OCI-M1 (cell line): ENCODE results near the gene PGAM2.

Source experiments
- DNase-seq: peaks from one replicate; lab custom pipeline; 2025; lab: John Stamatoyannopoulos, UW

PGAM2 gene

GRCh38 chr7:44083796-44084195 is 18.4 kb upstream of the PGAM2 start:
- DNase-seq = no peak

GRCh38 chr7:44082541-44083207 is 17.3 kb upstream of the PGAM2 start:
- DNase-seq = peak; percentile 97

DNA sequence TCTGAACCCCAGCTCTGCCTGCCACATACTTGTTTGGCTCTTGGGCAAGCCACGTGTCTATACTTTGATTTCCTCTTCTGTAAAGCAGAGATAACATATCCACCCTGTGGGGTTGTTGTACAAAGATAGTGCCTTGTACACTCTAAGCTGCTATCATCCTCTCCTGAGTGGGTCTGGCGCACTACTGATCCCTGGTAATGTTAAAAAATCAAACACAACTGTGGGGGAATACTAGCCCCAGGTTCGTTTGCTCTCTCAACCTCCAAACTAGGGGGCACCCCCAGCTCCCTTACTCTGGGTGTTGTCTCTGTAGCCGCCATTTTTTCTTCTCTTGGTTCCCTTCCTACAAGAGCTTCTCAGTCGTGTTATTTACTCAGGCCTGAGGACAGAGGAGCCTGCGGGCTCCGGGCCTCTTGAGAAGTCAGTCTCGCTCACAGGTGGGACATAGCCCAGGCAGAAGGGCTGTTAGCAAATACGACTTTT is 15.9 kb upstream of the PGAM2 start:
- DNase-seq = peak; percentile 84

DNA sequence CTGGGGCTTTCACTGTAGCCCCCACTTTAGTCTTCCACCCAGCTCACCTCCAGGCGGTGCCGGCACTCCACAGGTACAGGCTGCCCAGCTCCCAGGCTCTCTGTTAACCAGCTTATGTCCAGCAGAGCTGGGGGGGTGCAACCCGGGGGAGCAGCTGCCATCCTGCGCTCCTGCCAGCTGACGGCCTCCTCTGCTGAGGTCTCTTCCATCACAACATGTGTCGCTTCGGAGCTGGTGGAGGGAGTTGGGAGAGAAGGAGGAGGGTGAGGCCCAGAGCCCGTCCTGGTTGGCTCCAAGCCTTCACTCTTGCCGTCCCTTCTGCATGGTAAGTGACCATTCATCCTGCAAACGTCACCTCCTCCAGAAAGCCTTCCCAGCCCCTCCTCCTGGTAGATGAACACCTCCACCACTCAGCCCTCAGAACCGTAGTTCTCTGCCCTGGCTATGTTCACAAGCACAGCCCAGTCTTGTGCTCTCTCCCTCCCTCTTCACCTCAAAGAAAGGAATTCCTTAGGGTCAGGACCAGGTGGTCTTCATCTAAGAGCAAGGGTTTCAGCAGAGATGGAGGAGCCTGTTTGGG is 15.4 kb upstream of the PGAM2 start:
- no peak for DNase-seq

- no peak for DNase-seq
These were observed 14.8 kb upstream of the PGAM2 start for GRCh38 chr7:44080118-44080517.

GRCh38 chr7:44079331-44080021 is 14.1 kb upstream of the PGAM2 start:
- DNase-seq = no peak

- DNase-seq = no peak
These were observed 13.2 kb upstream of the PGAM2 start for GRCh38 chr7:44078521-44078920.

- DNase-seq = no peak
These were observed 12.3 kb upstream of the PGAM2 start for GRCh38 chr7:44077681-44078091.

DNA sequence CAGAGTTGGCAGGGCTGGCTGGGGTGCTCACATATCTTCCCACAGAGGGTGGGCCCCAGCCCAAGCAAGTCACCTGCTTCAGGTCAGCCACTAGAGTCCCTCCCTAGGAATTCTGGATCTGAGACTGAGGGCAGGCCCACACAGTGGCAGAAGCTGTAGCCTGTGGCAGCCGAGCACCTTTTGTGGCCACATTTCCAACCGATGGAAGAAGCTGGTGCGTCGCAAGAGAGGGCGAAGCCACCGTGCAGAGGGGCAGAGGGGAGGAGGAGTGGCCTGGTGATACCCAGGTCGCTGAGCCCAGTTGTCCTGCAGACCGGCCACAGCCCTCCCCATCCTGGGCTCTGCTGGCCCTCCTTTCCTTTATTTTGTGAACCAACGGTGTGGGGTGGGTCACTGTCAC is 11.7 kb upstream of the PGAM2 start:
- no peak for DNase-seq

GRCh38 chr7:44076101-44076895 is 10.9 kb upstream of the PGAM2 start:
- DNase-seq = no peak

GRCh38 chr7:44075296-44076075 is 10.1 kb upstream of the PGAM2 start:
- no peak for DNase-seq

DNA sequence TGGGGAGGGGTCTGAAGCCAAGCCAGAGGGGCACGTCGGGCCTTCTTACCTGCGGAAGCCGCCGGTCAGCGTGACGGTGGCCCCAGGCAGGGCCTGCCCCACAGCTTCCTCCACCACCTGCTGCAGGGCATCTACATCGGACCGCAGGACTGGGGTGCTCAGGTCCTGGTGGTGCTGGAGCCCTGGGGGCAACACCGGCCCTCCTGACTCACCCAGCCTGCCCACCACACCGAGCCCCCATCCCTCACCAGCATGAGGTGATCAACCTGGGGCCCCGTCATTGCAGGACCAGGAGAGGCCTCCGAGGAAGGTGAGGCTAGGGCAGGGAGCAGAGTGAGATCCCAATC is 9.0 kb upstream of the PGAM2 start:
- no peak for DNase-seq

GRCh38 chr7:44073664-44074348 is 8.4 kb upstream of the PGAM2 start:
- no peak for DNase-seq

- DNase-seq = peak; percentile 51
These were observed 7.2 kb upstream of the PGAM2 start for GRCh38 chr7:44072364-44073231.

GRCh38 chr7:44071726-44072363 is 6.5 kb upstream of the PGAM2 start:
- DNase-seq = no peak

DNA sequence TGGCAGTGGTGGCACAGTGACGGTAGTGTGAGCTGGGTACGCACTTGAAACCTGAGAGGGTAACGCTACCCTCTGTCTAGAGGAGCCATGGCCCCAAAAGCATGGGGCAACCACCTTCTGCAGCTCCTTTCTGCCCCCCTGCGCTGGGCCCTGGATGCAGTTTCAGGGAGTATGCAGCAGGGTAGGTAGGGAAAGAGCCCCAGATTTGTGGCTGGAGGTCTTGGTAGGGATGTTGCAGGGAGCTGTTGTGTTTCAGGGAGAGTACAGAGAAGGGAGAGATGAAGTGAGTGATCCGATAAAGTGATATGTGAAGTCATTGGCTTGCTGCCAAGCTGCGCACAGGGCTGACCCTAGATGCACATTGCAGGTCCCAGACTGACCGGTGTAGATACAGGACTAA is 2.7 kb upstream of the PGAM2 start:
- no peak for DNase-seq

DNA sequence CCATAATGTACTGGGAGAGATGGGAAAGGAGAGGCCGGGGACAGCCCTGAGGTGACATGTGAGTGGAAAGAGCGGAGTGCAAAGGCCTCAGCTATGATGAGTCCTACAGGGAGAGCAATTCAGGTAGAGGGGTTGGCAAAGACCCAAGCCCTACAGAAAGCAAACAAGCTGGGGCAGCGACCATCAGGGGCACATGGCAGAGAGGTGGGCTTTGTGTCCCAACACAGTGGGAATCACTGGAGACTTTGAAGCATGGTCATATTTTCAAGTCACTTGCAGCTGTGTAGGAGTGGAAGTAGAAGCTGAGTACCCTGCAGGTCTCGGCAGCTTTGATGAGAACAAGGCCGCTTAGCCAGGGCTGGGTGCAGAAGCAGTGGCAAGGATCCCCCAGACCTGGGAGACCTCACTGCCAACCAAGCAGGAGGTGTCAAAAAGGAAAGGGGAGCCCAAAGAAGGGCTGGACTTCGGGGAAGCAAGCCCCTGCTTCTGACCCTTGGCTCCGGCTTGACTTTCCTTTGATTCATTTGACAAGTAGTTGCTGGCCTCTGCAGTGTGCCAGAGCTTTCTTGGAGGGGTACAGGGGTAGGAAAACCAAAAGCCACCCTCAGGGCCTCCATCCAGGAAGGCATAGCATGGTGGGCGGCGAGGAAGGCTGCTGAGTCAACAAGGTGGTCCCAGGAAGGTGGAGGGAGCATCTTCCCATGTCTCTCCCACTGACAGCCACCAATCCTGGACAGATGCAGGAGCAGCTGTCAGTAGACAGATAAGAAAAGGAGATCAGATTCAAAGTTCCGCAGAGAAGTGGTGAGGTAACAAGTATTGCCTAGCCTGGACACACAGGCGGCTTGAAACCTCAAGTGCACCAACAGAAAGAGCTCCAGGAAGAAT is 1.9 kb upstream of the PGAM2 start:
- DNase-seq = peak; percentile 5

GRCh38 chr7:44066494-44067063 is 1.2 kb upstream of the PGAM2 start:
- DNase-seq = no peak
